Activated CD4-positive, CD25-positive, alpha-beta regulatory T cell treated with anti-CD3 and anti-CD28 coated beads, Interleukin-2, amount 50 U/mL, for 16 hours (primary cell): ENCODE measurements around the gene CHRDL2.

Experiments
- DNase-seq: peaks from one replicate; pipeline ENCODE4 v3.0.0-alpha.2; 2020; ENCODE audit warnings: low read depth, low spot score

The CHRDL2 gene

GRCh38 chr11:74748211-74749126 lies 17.2 kb upstream of the CHRDL2 start, which contains the start of gene RNF169:
RNF169 (plus strand) TSS chr11:74748849; CDS start chr11:74748881, 32 bp downstream.
- peak; percentile 84 for DNase-seq

GRCh38 chr11:74746868-74747267 lies 15.6 kb upstream of the CHRDL2 start:
- no peak for DNase-seq

DNA sequence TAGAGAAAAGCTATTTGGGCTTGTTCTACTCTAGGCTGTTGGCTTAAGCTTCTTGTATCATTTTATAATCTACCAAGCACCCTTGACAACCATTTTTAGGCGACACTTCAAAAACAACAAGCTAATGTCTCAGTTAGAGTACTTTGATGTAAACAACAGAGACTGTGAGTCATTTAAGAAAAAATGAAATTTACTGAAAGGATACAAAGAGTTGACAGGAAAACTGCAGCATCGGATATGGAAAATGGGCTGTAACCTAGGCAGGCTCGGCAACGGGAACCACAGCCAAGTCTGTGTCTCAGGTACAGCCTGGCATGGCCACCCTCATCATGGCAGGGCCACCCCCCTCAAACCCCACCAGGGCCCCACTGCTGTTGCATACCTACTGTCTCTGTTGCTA lies 13.1 kb upstream of the CHRDL2 start:
- no peak for DNase-seq

GRCh38 chr11:74743640-74744039 lies 12.4 kb upstream of the CHRDL2 start:
- DNase-seq: no peak

DNA sequence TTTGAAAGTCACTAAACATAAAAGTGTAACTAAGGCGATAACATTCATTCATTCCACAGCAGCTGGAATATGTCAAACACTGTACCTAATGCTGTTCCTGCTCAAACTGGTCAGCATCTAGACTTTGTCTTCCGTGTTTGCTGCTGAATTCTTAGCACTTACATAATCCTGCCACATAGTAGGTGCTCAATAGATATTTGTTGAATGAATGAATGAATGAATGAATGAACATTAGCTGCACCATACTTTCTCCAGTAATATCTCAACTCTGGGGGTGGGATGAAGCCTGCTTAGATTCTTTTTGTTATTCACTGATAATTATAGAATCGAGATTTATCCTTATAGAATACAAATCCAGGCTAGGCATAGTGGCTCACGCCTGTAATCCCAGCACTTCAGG lies 10.8 kb upstream of the CHRDL2 start:
- no peak for DNase-seq

DNA sequence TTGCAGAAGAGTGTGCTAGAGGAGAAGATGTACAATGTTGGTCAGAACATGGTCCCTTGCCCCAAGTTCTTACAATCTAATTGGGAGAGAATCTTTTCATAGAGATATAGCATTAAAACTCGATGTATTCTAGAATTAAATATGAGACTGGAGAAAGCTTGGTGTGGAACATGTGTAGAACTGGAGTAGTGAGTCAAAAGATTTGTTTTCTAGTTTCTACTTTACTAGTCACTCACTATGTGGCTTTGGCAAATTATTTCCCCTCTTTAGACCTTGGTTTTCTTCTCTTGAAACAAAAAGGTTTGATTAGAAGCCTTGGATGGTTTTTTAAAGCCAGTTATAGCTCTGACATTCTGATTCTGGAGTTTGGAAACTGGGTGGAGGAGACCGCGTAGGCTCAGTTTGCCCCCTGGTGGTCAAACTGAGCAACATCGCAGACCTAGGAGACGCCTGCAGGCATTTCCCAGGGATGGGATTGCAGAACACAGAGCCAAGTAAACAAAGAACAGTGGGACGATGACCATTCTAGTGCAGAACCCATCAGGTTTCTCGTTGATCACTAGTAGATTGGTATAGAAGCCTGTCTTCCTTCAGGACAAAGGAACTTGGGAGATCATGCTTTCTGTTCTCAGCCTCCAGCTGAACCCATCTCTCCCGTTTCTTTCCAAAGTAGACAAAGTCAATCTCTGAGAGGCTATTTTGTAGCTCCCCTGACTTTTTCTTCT lies 8.5 kb upstream of the CHRDL2 start:
- peak; percentile 23 for DNase-seq

- no peak for DNase-seq
Observed at GRCh38 chr11:74736031-74736430, 4.8 kb upstream of the CHRDL2 start.

- DNase-seq: no peak
Observed at GRCh38 chr11:74735365-74735928, 4.2 kb upstream of the CHRDL2 start.

- DNase-seq: no peak
Observed at GRCh38 chr11:74734559-74734925, 3.3 kb upstream of the CHRDL2 start.

GRCh38 chr11:74730571-74731260 lies 510 bp downstream of the CHRDL2 start:
- no peak for DNase-seq

DNA sequence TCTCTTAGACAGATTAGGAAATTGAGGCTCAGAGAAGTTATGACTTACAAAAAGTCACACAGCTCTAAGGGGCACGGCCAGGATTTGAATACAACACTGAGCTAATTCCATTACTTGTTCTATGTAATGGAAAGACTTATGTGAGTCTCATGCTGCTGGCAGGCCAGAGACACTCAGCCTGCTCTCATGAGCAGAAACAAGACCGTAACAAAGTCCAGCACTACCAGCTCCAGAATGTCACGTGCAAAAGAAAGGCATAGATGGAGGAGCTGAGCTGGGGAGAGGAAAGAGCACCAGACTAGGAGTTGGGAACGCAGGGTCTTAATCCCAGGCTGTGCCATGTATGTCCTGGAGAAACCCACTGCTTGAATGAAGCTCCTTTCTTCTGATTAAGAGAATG lies 1.8 kb downstream of the CHRDL2 start:
- DNase-seq: no peak

GRCh38 chr11:74726547-74727182 lies 4.6 kb downstream of the CHRDL2 start:
- DNase-seq: peak; percentile 23

- no peak for DNase-seq
Observed at GRCh38 chr11:74725701-74726100, 5.5 kb downstream of the CHRDL2 start.

DNA sequence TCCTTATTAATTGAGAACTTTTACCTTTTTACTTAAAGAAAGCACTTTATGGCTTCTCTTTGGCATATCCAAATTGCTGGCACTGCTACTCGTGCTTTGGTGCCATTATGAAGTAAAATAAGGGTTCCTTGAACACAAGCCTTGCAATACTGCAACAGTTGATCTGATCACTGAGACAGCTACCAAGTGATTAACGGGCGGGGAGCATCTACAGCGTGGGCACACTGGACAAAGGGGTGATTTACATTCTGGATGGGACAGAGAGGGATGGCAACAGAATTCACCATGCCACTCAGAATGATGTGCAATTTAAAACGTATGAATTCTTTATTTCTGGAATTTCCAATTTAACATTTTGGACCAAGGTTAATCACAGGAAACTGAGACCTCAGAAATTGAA lies 7.7 kb downstream of the CHRDL2 start:
- no peak for DNase-seq

GRCh38 chr11:74721479-74721835 lies 9.8 kb downstream of the CHRDL2 start:
- DNase-seq: no peak

DNA sequence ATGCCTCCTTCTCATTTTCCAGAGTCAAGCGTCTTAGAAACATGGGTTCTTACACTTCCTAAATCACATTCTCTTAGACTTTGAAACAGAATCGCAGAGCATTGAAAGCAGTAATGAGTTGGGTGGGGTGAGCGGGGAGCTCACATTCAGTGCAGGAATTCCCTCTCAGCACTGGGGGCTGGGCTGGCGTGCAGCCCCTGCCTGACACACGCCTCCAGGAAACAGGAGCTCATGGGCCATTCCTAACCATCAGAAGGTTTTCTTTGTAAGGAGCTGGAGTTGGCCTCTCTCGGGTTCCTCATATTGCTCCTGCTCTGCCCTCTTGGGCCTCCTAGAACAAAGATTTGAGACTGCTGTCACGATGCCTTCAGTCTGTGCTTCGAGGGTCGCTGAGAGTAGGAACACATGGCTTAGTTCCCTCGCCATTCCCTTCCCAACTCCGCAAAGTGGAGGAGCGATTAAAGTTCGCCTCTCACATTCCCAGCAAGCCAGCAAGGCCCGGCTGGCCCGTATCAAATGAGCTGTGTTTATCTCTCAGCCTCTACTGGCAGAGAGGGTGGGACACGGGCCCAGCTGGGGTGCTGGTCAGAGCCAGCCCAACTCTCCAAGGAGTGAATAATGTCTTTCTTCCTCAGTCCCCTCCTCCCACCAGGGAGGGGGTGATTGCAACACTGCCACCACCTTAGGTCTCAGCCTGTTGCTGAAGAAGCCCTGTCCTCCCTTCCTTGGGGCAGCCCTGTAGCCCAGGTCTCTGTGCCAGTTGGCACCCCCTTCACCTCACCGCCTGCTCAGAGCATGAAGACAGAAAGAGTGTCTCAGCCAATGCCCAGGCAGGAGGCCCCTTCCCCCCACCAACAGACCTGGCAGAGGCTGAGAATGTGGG lies 10.4 kb downstream of the CHRDL2 start:
- DNase-seq: no peak

DNA sequence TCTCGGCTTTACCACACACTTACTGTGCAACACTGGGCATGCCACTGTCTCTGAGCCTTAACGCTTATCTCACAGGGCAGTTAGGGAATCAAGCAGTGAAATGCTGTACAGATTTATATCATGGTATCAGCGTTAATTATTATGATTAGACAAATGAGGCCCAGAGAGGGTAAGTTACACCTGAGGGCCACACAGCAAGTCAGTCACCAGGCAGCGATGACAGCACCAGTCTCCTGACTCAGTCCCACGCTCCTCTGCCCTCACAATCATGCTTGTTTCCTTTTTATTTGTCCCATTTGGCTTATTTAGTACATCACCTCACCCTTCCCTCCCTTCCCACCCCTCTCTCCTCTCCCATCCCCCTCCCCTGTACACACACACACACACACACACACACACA lies 12.2 kb downstream of the CHRDL2 start:
- DNase-seq: no peak

GRCh38 chr11:74717221-74717969 lies 13.8 kb downstream of the CHRDL2 start:
- no peak for DNase-seq

GRCh38 chr11:74714904-74715303 lies 16.3 kb downstream of the CHRDL2 start:
- DNase-seq: no peak

DNA sequence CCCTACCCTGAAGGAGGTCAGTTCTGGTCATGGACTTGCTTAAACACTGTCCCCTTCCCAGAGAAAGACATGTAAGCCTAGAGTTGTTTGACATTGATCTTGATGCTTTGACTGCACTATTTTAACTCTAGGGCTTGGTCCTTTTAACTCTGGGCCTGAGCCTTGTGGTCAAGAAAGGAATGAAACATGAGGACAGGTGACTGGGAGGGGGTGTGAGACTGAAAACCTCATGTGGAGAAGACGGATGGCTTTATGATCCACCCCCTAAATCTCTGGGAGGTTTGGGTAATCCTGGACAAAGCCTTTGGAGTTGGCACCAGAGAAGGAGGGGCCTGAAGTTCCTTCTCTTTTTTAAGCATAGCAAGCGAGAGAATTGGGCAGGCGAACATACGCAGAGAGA lies 17.5 kb downstream of the CHRDL2 start:
- DNase-seq: no peak
